Mesenchymal stem cell (in vitro differentiated cells and primary cell): ENCODE measurements around the gene NR2F1-AS1.

Experiments used
- DNase-seq: peaks from one replicate; pipeline ENCODE4 v3.0.0-alpha.2; 2013
- H2AFZ ChIP-seq: one replicate; pipeline ENCODE4 v1.6.1; 2013; ENCODE audit warnings: low read depth, mild to moderate bottlenecking, control low read depth, inconsistent platforms, low read length, moderate library complexity
- H2AK5ac ChIP-seq: 2 replicates; pipeline ENCODE4 v1.6.1; 2013; ENCODE audit warnings: low read length, moderate library complexity, mild to moderate bottlenecking, inconsistent platforms; ENCODE audit not compliant: severe bottlenecking
- H2BK120ac ChIP-seq: one replicate; pipeline ENCODE4 v1.6.1; 2013; ENCODE audit warnings: low read depth, mild to moderate bottlenecking, inconsistent platforms, low read length, moderate library complexity
- H2BK12ac ChIP-seq, 2 experiments: one replicate each; pipeline ENCODE4 v1.6.1; 2013; ENCODE audit warnings: inconsistent platforms in 2 of 2, low read length in 2 of 2, mild to moderate bottlenecking in 2 of 2, moderate library complexity in 2 of 2, control low read depth in 1 of 2
- H2BK15ac ChIP-seq: one replicate; pipeline ENCODE4 v1.6.1; 2013; ENCODE audit warnings: mild to moderate bottlenecking, low read depth, inconsistent platforms; ENCODE audit not compliant: poor library complexity, severe bottlenecking
- H2BK5ac ChIP-seq: 2 replicates; pipeline ENCODE4 v1.6.1; 2013; ENCODE audit warnings: low read depth, mild to moderate bottlenecking, low read length, control low read depth, inconsistent platforms; ENCODE audit not compliant: poor library complexity, severe bottlenecking
- H3K14ac ChIP-seq, 2 experiments: one replicate each; pipeline ENCODE4 v1.6.1; 2013; ENCODE audit warnings: inconsistent platforms in 2 of 2, low read length in 2 of 2, control low read depth in 1 of 2, mild to moderate bottlenecking in 1 of 2, moderate library complexity in 1 of 2
- H3K18ac ChIP-seq, 2 experiments: one replicate each; pipeline ENCODE4 v1.6.1; 2013; ENCODE audit warnings: inconsistent platforms in 2 of 2, low read length in 2 of 2, control low read depth in 1 of 2, low read depth in 1 of 2, mild to moderate bottlenecking in 1 of 2
- H3K23ac ChIP-seq, 2 experiments: one replicate each; pipeline ENCODE4 v1.6.1; 2013; ENCODE audit warnings: inconsistent platforms in 2 of 2, low read length in 2 of 2, mild to moderate bottlenecking in 2 of 2, moderate library complexity in 2 of 2, control low read depth in 1 of 2
- H3K27ac ChIP-seq: 2 replicates; pipeline ENCODE4 v1.5.1; 2013; ENCODE audit warnings: mild to moderate bottlenecking, moderate library complexity, low read length, control low read depth, inconsistent platforms; ENCODE audit not compliant: poor library complexity, severe bottlenecking
- H3K27me3 ChIP-seq, 2 experiments: 2 replicates each; pipeline versions ENCODE4 v1.6.1 to v1.7.0; 2013; ENCODE audit warnings: low read length in 2 of 2, mild to moderate bottlenecking in 2 of 2, moderate library complexity in 2 of 2, control low read depth in 1 of 2, inconsistent platforms in 1 of 2; ENCODE audit not compliant: control insufficient read depth in 1 of 2, insufficient read depth in 1 of 2
- H3K36me3 ChIP-seq, 2 experiments: 2 replicates each; pipeline versions ENCODE4 v1.6.1 to v1.7.0; 2013; ENCODE audit warnings: low read length in 2 of 2, control low read depth in 1 of 2, inconsistent platforms in 1 of 2, low read depth in 1 of 2, mild to moderate bottlenecking in 1 of 2; ENCODE audit not compliant: insufficient read depth in 2 of 2, control insufficient read depth in 1 of 2
- H3K4ac ChIP-seq, 2 experiments: one replicate each; pipeline ENCODE4 v1.6.1; 2013; ENCODE audit warnings: inconsistent platforms in 2 of 2, low read length in 2 of 2, mild to moderate bottlenecking in 2 of 2, moderate library complexity in 2 of 2, control low read depth in 1 of 2, low read depth in 1 of 2
- H3K4me1 ChIP-seq: 2 replicates; pipeline ENCODE4 v1.6.1; 2013; ENCODE audit warnings: low read depth, low read length, control low read depth; ENCODE audit not compliant: control insufficient read depth, insufficient read depth
- H3K4me2 ChIP-seq: 2 replicates; pipeline ENCODE4 v1.6.1; 2013; ENCODE audit warnings: low read length, mild to moderate bottlenecking, inconsistent platforms; ENCODE audit not compliant: poor library complexity, severe bottlenecking
- H3K4me3 ChIP-seq, 2 experiments: 2 replicates each; pipeline versions ENCODE4 v1.5.1 to v1.7.0; 2013; ENCODE audit warnings: low read length in 2 of 2, mild to moderate bottlenecking in 2 of 2, control low read depth in 1 of 2, low read depth in 1 of 2; ENCODE audit not compliant: insufficient read depth in 1 of 2
- H3K79me1 ChIP-seq: replicated peaks from 2 replicates; pipeline ENCODE4 v1.6.1; 2013; ENCODE audit warnings: mild to moderate bottlenecking, control low read depth, low read length, inconsistent platforms; ENCODE audit not compliant: poor library complexity, severe bottlenecking
- H3K9ac ChIP-seq: 2 replicates; pipeline ENCODE4 v1.7.0; 2013; ENCODE audit warnings: mild to moderate bottlenecking, low read length, moderate library complexity
- H3K9me3 ChIP-seq: 2 replicates; pipeline ENCODE4 v1.7.0; 2013; ENCODE audit warnings: mild to moderate bottlenecking, low read length; ENCODE audit not compliant: control insufficient read depth
- H4K8ac ChIP-seq: one replicate; pipeline ENCODE4 v1.6.1; 2013; ENCODE audit warnings: inconsistent platforms, mild to moderate bottlenecking, low read length, moderate library complexity
- H4K91ac ChIP-seq: one replicate; pipeline ENCODE4 v1.6.1; 2013; ENCODE audit warnings: mild to moderate bottlenecking, low read length, inconsistent platforms
- WGBS: methylation state at CpG from one replicate; pipeline ENCODE4 v1.1.7; 2013; ENCODE audit warnings: mixed read lengths; 5-methylcytosine and 5-hydroxymethylcytosine counted together

Gene NR2F1-AS1

GRCh38 chr5:93572101-93572607 lies 8.9 kb downstream of the NR2F1-AS1 start:
- peak overlapping the region; percentile 54 for H2BK120ac ChIP-seq
- no peaks in the 10 kb centered on the region for H3K9me3 ChIP-seq
- peak overlapping the region in 1 of 2 experiments; percentile 68 for H3K14ac ChIP-seq
- no peak overlapping the region for H2AK5ac ChIP-seq
- peak overlapping the region; percentile 73 to 81 for H3K4ac ChIP-seq
- H3K23ac ChIP-seq = peak overlapping the region in 1 of 2 experiments; percentile 16
- H3K18ac ChIP-seq = peak overlapping the region; percentile 77 to 85
- no peaks in the 10 kb centered on the region for H3K36me3 ChIP-seq
- peak overlapping the region; percentile 44 to 63 for H3K4me3 ChIP-seq
- H3K27me3 ChIP-seq = peaks cover 8 to 43% of the 10 kb centered on the region in 2 experiments
- WGBS = 7% methylated on average over 37 of the region's 40 CpGs
- peak overlapping the region; percentile 94 for H4K8ac ChIP-seq
- H2AFZ ChIP-seq = no peak overlapping the region
- H3K79me1 ChIP-seq = peaks cover 10% of the 10 kb centered on the region
- H3K27ac ChIP-seq = no peak overlapping the region
- peak overlapping the region; percentile 76 to 79 for H2BK12ac ChIP-seq
- peak overlapping the region; percentile 94 for H2BK15ac ChIP-seq
- peak overlapping the region; percentile 77 for H3K4me2 ChIP-seq
- peaks cover 21% of the 10 kb centered on the region for H3K4me1 ChIP-seq
- H2BK5ac ChIP-seq = no peak overlapping the region
- no peak overlapping the region for H3K9ac ChIP-seq
- peak overlapping the region; percentile 64 for H4K91ac ChIP-seq
- DNase-seq = peak; percentile 47

DNA sequence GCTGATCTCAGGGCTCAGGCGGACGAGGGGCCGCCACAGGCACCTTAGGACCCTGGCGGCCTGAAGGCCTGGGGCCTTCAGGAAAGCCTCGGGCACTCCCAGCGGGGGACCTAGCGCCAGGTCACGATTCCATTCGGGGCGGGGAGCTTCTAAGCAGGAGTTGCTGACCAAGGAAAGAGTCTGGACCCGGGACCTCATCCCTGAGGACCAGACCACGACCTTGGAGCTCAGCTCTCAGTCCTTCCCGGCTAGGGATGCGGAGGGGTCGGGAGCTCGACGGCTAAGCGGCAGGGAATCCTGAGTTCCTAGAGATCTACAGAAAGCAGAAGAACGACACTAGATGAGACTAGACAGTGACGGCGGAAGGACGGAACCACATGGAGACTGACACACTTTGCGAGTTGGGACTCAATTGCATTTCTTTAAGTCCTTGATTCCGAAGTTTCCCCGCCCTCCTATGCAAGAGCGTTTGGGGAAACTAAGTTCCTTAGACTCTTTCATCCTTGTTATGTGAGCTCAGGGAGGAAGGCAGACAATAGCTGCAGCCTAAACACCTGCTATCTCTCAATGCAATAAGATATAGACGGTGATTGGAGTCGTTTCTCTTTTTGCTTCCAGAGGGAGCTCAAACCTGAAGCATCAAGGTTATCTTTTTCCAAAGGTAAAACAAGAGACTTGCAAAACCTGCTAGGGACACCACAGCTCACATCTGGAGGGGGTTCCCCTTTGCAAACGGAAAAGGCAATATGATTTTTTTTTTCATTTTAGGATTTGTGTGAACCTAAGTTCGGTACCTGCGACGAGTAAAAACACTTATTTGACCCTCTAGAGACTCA lies 9.7 kb downstream of the NR2F1-AS1 start:
- no peak overlapping the region for H2AK5ac ChIP-seq

DNA sequence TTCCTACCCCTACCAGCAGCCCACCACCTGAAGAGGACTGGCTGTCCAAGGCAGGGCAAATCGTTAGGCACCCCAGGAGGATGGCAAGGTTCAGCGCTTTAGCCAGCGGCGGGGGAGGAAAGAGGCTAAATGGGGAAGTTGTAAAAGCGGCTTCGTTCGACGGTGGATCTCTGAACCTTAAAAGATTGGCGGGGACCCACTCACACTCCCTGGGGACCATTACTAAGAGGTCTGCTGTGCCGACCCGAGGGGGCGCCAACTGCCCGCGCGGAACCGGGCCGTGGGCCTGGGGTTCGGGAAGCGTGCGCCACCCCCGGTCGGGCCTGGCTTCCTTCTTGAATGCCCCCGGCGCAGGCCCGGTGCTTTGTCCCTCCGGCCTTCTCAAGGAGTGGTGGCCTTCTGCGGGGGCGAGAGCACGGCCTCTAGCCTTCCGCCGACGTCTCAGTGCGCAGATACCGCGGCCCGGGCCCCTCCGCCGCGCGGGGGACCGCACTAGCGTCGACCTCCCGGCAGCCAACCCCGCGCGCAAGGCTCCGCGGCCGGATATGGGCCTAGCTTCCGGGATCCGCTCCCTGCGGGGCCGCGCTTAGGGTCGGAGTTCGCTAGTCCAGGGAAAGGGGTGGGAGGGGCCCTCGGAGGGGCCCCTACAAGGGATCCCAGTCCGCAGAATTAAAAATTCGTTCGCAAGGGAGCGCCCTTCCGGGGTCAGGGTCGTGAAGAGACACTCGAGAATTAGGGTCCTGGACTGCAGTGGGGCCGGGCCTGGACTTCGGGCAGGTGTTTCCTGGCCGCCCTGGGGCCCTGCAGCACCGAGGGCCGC lies 10.5 kb downstream of the NR2F1-AS1 start:
- H2BK120ac ChIP-seq = no peak overlapping the region
- peak overlapping the region in 1 of 2 experiments; percentile 6 for H3K4ac ChIP-seq
- H3K9ac ChIP-seq = no peak overlapping the region
- H3K23ac ChIP-seq = no peak overlapping the region
- H3K36me3 ChIP-seq = no peaks in the 10 kb centered on the region
- no peak overlapping the region for H4K91ac ChIP-seq
- peak overlapping the region in 1 of 2 experiments; percentile 5 for H3K18ac ChIP-seq
- no peak overlapping the region for H2BK5ac ChIP-seq
- no peak overlapping the region for H3K27ac ChIP-seq
- no peak overlapping the region for H3K4me3 ChIP-seq
- 29% methylated on average over 62 of the region's 70 CpGs for WGBS
- peaks cover 21% of the 10 kb centered on the region for H3K4me1 ChIP-seq
- no peak for DNase-seq
- peak overlapping the region; percentile 33 for H4K8ac ChIP-seq
- H2BK12ac ChIP-seq = no peak overlapping the region
- H3K9me3 ChIP-seq = no peaks in the 10 kb centered on the region
- peak overlapping the region; percentile 24 for H3K4me2 ChIP-seq
- H2AFZ ChIP-seq = no peak overlapping the region
- H2BK15ac ChIP-seq = peak overlapping the region; percentile 95
- H3K27me3 ChIP-seq = peaks cover 8 to 43% of the 10 kb centered on the region in 2 experiments
- H3K14ac ChIP-seq = no peak overlapping the region
- no peak overlapping the region for H2AK5ac ChIP-seq
- H3K79me1 ChIP-seq = peaks cover 10% of the 10 kb centered on the region

More for the DNA sequence above, 9.7 kb downstream of the NR2F1-AS1 start:
- DNase-seq = no peak
- no peak overlapping the region for H4K91ac ChIP-seq
- H3K79me1 ChIP-seq = peaks cover 10% of the 10 kb centered on the region
- H3K27me3 ChIP-seq = peaks cover 8 to 43% of the 10 kb centered on the region in 2 experiments
- peak overlapping the region; percentile 76 for H2BK15ac ChIP-seq
- H3K9me3 ChIP-seq = no peaks in the 10 kb centered on the region
- H3K27ac ChIP-seq = no peak overlapping the region
- H4K8ac ChIP-seq = no peak overlapping the region
- WGBS = 55% methylated on average over 32 of the region's 32 CpGs
- no peaks in the 10 kb centered on the region for H3K36me3 ChIP-seq
- no peak overlapping the region for H3K23ac ChIP-seq
- no peak overlapping the region for H3K4ac ChIP-seq
- H2BK120ac ChIP-seq = no peak overlapping the region
- H3K4me3 ChIP-seq = peak overlapping the region in 1 of 2 experiments; percentile 63
- peak overlapping the region; percentile 77 for H3K4me2 ChIP-seq
- no peak overlapping the region for H3K14ac ChIP-seq
- no peak overlapping the region for H2AFZ ChIP-seq
- peak overlapping the region in 1 of 2 experiments; percentile 5 for H3K18ac ChIP-seq
- H2BK12ac ChIP-seq = peak overlapping the region in 1 of 2 experiments; percentile 4
- H3K9ac ChIP-seq = no peak overlapping the region
- no peak overlapping the region for H2BK5ac ChIP-seq
- peaks cover 21% of the 10 kb centered on the region for H3K4me1 ChIP-seq
